ENCODE measurements around the gene DNAJA1. TPM values are rescaled to one million over a fixed set of nuclear protein-coding genes. Genes with fewer than 3 reads are reported as not detected.

Gene DNAJA1
- total RNA-seq, 2 donors from 2014 or later = 139 to 172 TPM

- Histone ChIP-seq H3K27me3 (ENCODE audit: control insufficient read depth, insufficient read depth, low read length, poor library complexity, severe bottlenecking) (no peaks in the 10 kb centered on the region), H3K4me1 (ENCODE audit: control insufficient read depth, insufficient read depth, low read length) (peaks cover 4% of the 10 kb centered on the region), H3K9ac (ENCODE audit: extremely low read depth, low read length, poor library complexity, severe bottlenecking) (no peak overlapping the region), H3K9me3 (ENCODE audit: control insufficient read depth, low read length) (no peaks in the 10 kb centered on the region), H3K4me3 (ENCODE audit: low read length) (peak overlapping the region; percentile 56), H3K27ac (ENCODE audit: low read depth, low read length) (no peak overlapping the region), H3K36me3 (ENCODE audit: control insufficient read depth, insufficient read depth, low read length) (peaks cover 80% of the 10 kb centered on the region)
- Mint-ChIP-seq H3K27me3 (ENCODE audit: insufficient read depth) (no peaks in the 10 kb centered on the region), H3K4me1 (peaks cover 17% of the 10 kb centered on the region), H3K9me3 (no peaks in the 10 kb centered on the region), H3K36me3 (ENCODE audit: low read depth) (peaks cover 71% of the 10 kb centered on the region), H3K27ac (no peak overlapping the region), H3K4me3 (no peak overlapping the region)
- TF ChIP-seq CTCF (conservative IDR thresholded peaks at IDR 0.05) = no peak
- no peak for DNase-seq
- WGBS, 2 experiments (ENCODE audit: insufficient coverage in 1 of 2, insufficient read length in 1 of 2) = 91 to 96% methylated on average over 2 to 4 of the region's 4 CpGs
Observed at GRCh38 chr9:33029231-33029786, 4.2 kb downstream of the DNAJA1 start.

GRCh38 chr9:33030285-33030684 is 5.2 kb downstream of the DNAJA1 start:
- WGBS, 2 experiments (ENCODE audit: insufficient coverage in 1 of 2, insufficient read length in 1 of 2) = 90 to 98% methylated on average over 2 to 5 of the region's 5 CpGs
- H3K4me1 ChIP-seq (ENCODE audit: control insufficient read depth, insufficient read depth, low read length) = peaks cover 4% of the 10 kb centered on the region
- H3K27me3 ChIP-seq (ENCODE audit: control insufficient read depth, insufficient read depth, low read length, poor library complexity, severe bottlenecking) = no peaks in the 10 kb centered on the region
- no peak for DNase-seq
- H3K9ac ChIP-seq (ENCODE audit: extremely low read depth, low read length, poor library complexity, severe bottlenecking) = no peak overlapping the region
- Mint-ChIP-seq H3K27me3 (ENCODE audit: insufficient read depth) (no peaks in the 10 kb centered on the region), H3K4me3 (no peak overlapping the region), H3K4me1 (peaks cover 16% of the 10 kb centered on the region), H3K9me3 (no peaks in the 10 kb centered on the region), H3K27ac (no peak overlapping the region), H3K36me3 (ENCODE audit: low read depth) (peaks cover 81% of the 10 kb centered on the region)
- no peak overlapping the region for H3K27ac ChIP-seq (ENCODE audit: low read depth, low read length)
- H3K36me3 ChIP-seq (ENCODE audit: control insufficient read depth, insufficient read depth, low read length) = peaks cover 90% of the 10 kb centered on the region
- no peaks in the 10 kb centered on the region for H3K9me3 ChIP-seq (ENCODE audit: control insufficient read depth, low read length)
- no peak overlapping the region for H3K4me3 ChIP-seq (ENCODE audit: low read length)
- no peak for TF ChIP-seq CTCF (conservative IDR thresholded peaks at IDR 0.05)

- WGBS, 2 experiments (ENCODE audit: insufficient coverage in 1 of 2, insufficient read length in 1 of 2) = 96 to 100% methylated on average over 1 of the region's 1 CpG
- Mint-ChIP-seq H3K36me3 (ENCODE audit: low read depth) (peaks cover 88% of the 10 kb centered on the region), H3K4me3 (no peak overlapping the region), H3K9me3 (no peaks in the 10 kb centered on the region), H3K27me3 (ENCODE audit: insufficient read depth) (no peaks in the 10 kb centered on the region), H3K27ac (no peak overlapping the region), H3K4me1 (peaks cover 7% of the 10 kb centered on the region)
- Histone ChIP-seq H3K4me3 (ENCODE audit: low read length) (no peak overlapping the region), H3K27me3 (ENCODE audit: control insufficient read depth, insufficient read depth, low read length, poor library complexity, severe bottlenecking) (no peaks in the 10 kb centered on the region), H3K27ac (ENCODE audit: low read depth, low read length) (no peak overlapping the region), H3K36me3 (ENCODE audit: control insufficient read depth, insufficient read depth, low read length) (peaks cover 99% of the 10 kb centered on the region), H3K4me1 (ENCODE audit: control insufficient read depth, insufficient read depth, low read length) (no peaks in the 10 kb centered on the region), H3K9me3 (ENCODE audit: control insufficient read depth, low read length) (no peaks in the 10 kb centered on the region), H3K9ac (ENCODE audit: extremely low read depth, low read length, poor library complexity, severe bottlenecking) (no peak overlapping the region)
- no peak for DNase-seq
- TF ChIP-seq CTCF (conservative IDR thresholded peaks at IDR 0.05) = no peak
Observed at GRCh38 chr9:33032292-33032691, 7.2 kb downstream of the DNAJA1 start.

Measured in endodermal cell (in vitro differentiated cells).